Mucosa of descending colon (tissue), 3 donors: Measurements from ENCODE around the gene SPOCD1. TPM values are rescaled to one million over a fixed set of nuclear protein-coding genes. Genes with fewer than 3 reads are reported as not detected.
A peak's percentile ranks its signal among the peaks of the same experiment; 100 is the strongest.

Source experiments
- ATAC-seq: fragments of 200-7000 bp; cut with Tn5 transposase; one replicate; pipeline ENCODE4 v1.9.1; 2020; ENCODE audit warnings: mild to moderate bottlenecking, moderate library complexity
- DNase-seq, 3 donors: peaks; one replicate each; pipeline ENCODE4 v3.0.0-alpha.2; 2020
- H3K36me3 ChIP-seq: fragments of 200-600 bp; one replicate; pipeline ENCODE4 v1.8.0; 2021; ENCODE audit warnings: low read depth, mild to moderate bottlenecking
- H3K4me1 ChIP-seq: fragments of 200-600 bp; one replicate; pipeline ENCODE4 v1.8.0; 2021; ENCODE audit warnings: low read depth, mild to moderate bottlenecking
- H3K4me3 ChIP-seq: fragments of 200-600 bp; one replicate; pipeline ENCODE4 v1.8.0; 2021; ENCODE audit warnings: mild to moderate bottlenecking
- H3K9me3 ChIP-seq: fragments of 200-600 bp; one replicate; pipeline ENCODE4 v1.8.0; 2021; ENCODE audit warnings: mild to moderate bottlenecking
- intact Hi-C, 2 donors: fragments of 100-400 bp; cut with DNase I in 1 of 2; cut with micrococcal nuclease in 1 of 2; formaldehyde crosslinking; loops; one replicate each; pipeline versions ENCODE4 v1.11.0 to v1.11.1; 2022; cut with DNase I, micrococcal nuclease
- total RNA-seq, 3 donors: library from RNA; stranded (reverse); fragmentation: NEBNext Ultra II Directional in 2 of 3; extraction: Animal tissue kit (Norgen Biotek cat#: 25700) in 2 of 3; gene quantifications; one replicate each; pipeline versions ENCODE4 v1.2.1 to v1.2.4, GENCODE V29; 2021 to 2023
- TF ChIP-seq, protein P1 (sequence below): fragments of 200-600 bp; IDR thresholded peaks from one replicate; pipeline ENCODE4 v1.8.0; 2022; ENCODE audit warnings: antibody characterized with exemption, mild to moderate bottlenecking
- donor health status: DM: no; HTN: no; CAD: no; lungs with moderate emphysema.
- donor health status: DM: no; HTN: no; CAD: no.
- donor health status: DM: no; HTN: yes; CAD: no.

Gene SPOCD1
- total RNA-seq, 3 donors from 2014 or later, result 0.99 TPM; not detected in 2

DNA sequence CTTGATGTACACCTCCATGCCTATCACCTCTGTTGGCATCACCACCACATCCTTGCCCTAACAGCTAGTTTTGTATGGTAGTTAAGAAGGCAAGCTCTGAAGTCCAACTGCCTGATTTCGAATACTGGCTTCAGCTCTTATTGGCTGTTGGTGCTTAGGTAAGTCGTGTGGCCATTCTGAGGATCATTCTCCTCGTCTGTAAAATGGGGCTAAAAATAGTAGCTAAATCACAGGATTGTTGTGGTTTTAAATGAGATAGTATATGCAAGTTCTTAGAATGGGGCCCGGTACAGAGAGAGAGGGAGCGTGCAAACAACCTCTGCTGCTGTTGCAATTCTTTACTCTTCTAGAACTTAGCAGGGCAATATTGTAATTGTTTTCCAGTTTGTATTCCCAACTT, 20.8 kb upstream of the SPOCD1 start:
- DNase-seq (no peak), ATAC-seq (no peak)
- no peaks in the 10 kb centered on the region for H3K9me3 ChIP-seq
- intact Hi-C loops, result no loop called here
- H3K4me3 ChIP-seq, result no peak overlapping the region
- TF ChIP-seq, protein P1, sequence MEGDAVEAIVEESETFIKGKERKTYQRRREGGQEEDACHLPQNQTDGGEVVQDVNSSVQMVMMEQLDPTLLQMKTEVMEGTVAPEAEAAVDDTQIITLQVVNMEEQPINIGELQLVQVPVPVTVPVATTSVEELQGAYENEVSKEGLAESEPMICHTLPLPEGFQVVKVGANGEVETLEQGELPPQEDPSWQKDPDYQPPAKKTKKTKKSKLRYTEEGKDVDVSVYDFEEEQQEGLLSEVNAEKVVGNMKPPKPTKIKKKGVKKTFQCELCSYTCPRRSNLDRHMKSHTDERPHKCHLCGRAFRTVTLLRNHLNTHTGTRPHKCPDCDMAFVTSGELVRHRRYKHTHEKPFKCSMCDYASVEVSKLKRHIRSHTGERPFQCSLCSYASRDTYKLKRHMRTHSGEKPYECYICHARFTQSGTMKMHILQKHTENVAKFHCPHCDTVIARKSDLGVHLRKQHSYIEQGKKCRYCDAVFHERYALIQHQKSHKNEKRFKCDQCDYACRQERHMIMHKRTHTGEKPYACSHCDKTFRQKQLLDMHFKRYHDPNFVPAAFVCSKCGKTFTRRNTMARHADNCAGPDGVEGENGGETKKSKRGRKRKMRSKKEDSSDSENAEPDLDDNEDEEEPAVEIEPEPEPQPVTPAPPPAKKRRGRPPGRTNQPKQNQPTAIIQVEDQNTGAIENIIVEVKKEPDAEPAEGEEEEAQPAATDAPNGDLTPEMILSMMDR, result no peak
- peaks cover 22% of the 10 kb centered on the region for H3K4me1 ChIP-seq
- H3K36me3 ChIP-seq, result no peaks in the 10 kb centered on the region

DNA sequence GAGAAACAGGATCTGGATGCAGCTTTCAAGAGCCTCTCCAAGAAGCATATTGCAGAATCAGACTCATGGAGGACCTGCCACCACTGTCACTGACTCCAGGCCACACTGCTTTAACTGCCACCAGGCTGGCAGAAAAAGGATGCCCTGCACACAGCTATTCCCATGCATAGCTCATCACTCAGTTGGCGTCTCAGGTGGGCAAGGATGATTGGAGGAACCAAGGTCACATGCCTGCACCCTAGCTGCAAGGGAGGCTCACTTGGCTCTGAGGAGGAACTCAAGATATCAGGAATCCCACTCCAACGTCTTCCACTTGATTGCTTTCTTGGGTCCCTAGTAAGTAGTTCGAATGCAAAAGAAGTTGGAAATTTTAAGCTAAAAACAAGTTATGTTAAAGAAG, 19.6 kb upstream of the SPOCD1 start:
- no peak for ATAC-seq
- intact Hi-C loops, result no loop called here
- DNase-seq, result no peak
- peaks cover 22% of the 10 kb centered on the region for H3K4me1 ChIP-seq
- no peaks in the 10 kb centered on the region for H3K9me3 ChIP-seq
- H3K4me3 ChIP-seq, result no peak overlapping the region
- H3K36me3 ChIP-seq, result no peaks in the 10 kb centered on the region
- TF ChIP-seq, protein P1, result no peak

DNA sequence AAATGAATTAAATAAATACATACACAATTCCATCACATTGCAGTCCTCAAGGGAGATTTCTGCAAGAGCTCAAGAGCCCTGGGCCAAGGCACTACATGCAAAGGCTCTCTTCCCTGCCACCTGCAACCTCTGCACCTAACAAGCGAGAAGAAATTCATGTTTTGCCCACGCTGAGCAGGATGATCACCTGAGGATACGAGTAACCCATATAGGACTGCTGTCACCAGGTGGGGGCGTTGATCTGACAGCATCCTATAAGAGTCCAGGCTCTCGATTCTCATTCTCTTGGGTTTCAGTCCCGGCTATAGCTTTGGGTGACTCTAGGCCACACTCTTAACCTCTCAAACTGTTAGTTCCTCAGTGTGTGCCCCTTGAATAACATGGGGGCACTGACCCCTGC, 18.7 kb upstream of the SPOCD1 start:
- TF ChIP-seq, protein P1, result no peak
- DNase-seq (peak in 1 of 3 donors; percentile 32), ATAC-seq (no peak)
- H3K36me3 ChIP-seq, result no peaks in the 10 kb centered on the region
- no peaks in the 10 kb centered on the region for H3K9me3 ChIP-seq
- peaks cover 22% of the 10 kb centered on the region for H3K4me1 ChIP-seq
- H3K4me3 ChIP-seq, result no peak overlapping the region
- intact Hi-C loops, result no loop called here

DNA sequence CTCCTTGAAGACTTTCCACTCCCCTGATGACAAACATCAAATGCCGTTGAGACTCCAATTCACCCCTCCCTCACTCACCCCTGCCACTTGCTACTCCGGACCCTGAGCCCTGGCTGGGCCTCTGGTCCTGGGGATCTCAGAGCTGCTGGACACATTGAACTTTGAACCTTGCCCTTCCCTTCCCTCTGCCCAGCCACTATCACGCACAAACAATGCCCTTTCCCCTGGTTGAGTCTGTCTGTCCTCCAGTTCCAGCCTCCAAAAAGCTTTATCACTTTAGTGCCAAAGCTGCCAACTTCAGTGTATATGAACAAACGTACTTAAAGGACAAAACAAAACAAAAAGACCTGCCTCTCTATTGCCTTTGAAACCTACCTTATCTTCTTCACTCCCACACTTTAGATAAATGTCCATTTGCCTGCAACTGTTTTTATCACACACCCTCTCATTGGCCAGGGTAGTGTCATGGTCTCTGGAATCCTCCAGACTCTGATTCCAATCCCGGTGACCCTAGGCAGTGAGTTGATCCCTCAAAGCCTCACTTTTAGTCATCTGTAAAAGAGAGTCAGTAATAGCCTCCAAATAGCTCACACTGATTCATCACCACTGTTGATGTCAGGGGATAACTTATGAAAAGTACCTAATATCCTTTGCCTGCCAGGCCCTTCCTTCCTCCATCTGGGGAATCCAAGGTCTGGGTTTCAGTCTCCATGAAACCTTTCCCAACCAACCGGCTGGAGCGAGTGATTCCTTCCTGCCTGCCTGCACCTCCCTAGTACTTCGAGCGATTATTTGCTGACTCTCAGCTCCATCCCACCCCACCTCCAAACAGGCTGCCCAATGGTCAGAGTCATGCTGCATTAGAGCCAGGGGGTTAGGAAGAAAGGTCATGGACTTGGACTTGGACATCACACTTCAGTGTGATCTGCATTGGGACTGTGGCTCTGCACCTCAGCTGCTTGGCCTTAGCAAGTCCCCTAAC, 15.9 kb upstream of the SPOCD1 start:
- Histone ChIP-seq H3K36me3 (no peaks in the 10 kb centered on the region), H3K4me3 (no peak overlapping the region), H3K9me3 (no peaks in the 10 kb centered on the region), H3K4me1 (peaks cover 7% of the 10 kb centered on the region)
- intact Hi-C loops, result no loop called here
- ATAC-seq, result peak; percentile 66
- TF ChIP-seq, protein P1, result no peak
- no peak for DNase-seq

DNA sequence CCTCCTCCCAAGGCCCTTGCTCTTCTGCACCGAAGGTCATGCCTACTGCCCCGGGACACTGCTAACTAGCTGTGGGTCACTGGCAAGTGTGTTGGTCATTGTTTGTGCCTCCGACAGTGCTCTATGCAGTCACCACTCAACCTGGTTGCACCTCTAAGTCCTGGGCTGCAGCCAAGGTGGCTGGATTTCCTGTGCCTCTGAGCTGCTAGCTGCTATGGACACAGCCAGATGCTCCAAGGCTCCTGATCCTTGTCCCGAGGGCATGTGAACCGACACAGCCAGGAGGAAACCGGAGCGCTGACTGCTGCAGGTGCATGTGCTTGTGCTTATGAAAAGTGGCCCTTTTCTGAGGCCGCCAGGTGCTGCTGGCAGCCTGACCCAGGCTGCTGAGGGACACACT, 14.7 kb upstream of the SPOCD1 start:
- TF ChIP-seq, protein P1, result no peak
- H3K4me3 ChIP-seq, result no peak overlapping the region
- no peaks in the 10 kb centered on the region for H3K36me3 ChIP-seq
- intact Hi-C loops, result no loop called here
- no peaks in the 10 kb centered on the region for H3K4me1 ChIP-seq
- H3K9me3 ChIP-seq, result no peaks in the 10 kb centered on the region
- ATAC-seq (no peak), DNase-seq (peak in 1 of 3 donors; percentile 43)
